Testis (tissue), 3 donors: ENCODE results near the gene ZSCAN20. TPM values are rescaled to one million over a fixed set of nuclear protein-coding genes. Genes with fewer than 3 reads are reported as not detected.

Experiments used
- DNase-seq: peaks from one replicate; pipeline ENCODE4 v3.0.0-alpha.2; 2019
- H3K27ac ChIP-seq, 2 donors: fragments of 200-600 bp; sonication (generic); one replicate each; pipeline ENCODE4 v1.5.1; 2019
- H3K27me3 ChIP-seq: fragments of 200-600 bp; sonication (generic); one replicate; pipeline ENCODE4 v1.5.1; 2019
- H3K36me3 ChIP-seq: fragments of 200-600 bp; sonication (generic); one replicate; pipeline ENCODE4 v1.5.1; 2017; ENCODE audit warnings: low read depth; ENCODE audit errors: missing control alignments
- H3K4me1 ChIP-seq: fragments of 200-600 bp; sonication (generic); one replicate; pipeline ENCODE4 v1.5.1; 2019
- H3K4me3 ChIP-seq, 2 donors: fragments of 200-600 bp; sonication (generic); one replicate each; pipeline ENCODE4 v1.5.1; 2017 to 2019
- H3K9me3 ChIP-seq: fragments of 200-600 bp; sonication (generic); one replicate; pipeline ENCODE4 v1.5.1; 2017
- POLR2A ChIP-seq: fragments of 450-650 bp; IDR thresholded peaks from one replicate; pipeline ENCODE4 v1.6.1; 2017; ENCODE audit warnings: antibody characterized with exemption, mild to moderate bottlenecking, moderate library complexity
- WGBS, 2 donors: methylation state at CpG; one replicate each; pipeline ENCODE4 v1.1.5; 2018; 5-methylcytosine and 5-hydroxymethylcytosine counted together
- intact Hi-C: fragments of 100-400 bp; cut with DNase I; formaldehyde crosslinking; loops from one replicate; pipeline ENCODE4 v1.15.1; 2023; ENCODE audit warnings: low total_unique reads
- polyA plus RNA-seq: library from polyadenylated mRNA; stranded (reverse); fragments of 350-450 nt; fragmentation: Illumina TruSeq; extraction: RNeasy Lipid Tissue Mini Kit (QIAGEN cat#74804); gene quantifications from one replicate; pipeline ENCODE4 v1.2.3, GENCODE V29; 2014; ENCODE audit warnings: low read depth, low replicate concordance; ENCODE audit not compliant: insufficient read depth
- total RNA-seq, 2 donors: library from RNA; depleted of rRNA; stranded (reverse); fragments of >200 nt; gene quantifications; one replicate each; pipeline ENCODE4 v1.2.3, GENCODE V29; 2016
- TF ChIP-seq, protein P1 (sequence below), 3 experiments: fragments of 450-650 bp in 2 of 3; fragments of 200-600 bp in 1 of 3; sonication (generic) in 1 of 3; IDR thresholded peaks; one replicate each; pipeline ENCODE4 v1.5.1; 2016 to 2019; ENCODE audit warnings: antibody characterized with exemption in 3 of 3, mild to moderate bottlenecking in 2 of 3, moderate library complexity in 1 of 3

The ZSCAN20 gene
- total and polyA plus RNA-seq, 3 donors from 2014 or later = 4.5 to 10.1 (median 9.8) TPM

DNA sequence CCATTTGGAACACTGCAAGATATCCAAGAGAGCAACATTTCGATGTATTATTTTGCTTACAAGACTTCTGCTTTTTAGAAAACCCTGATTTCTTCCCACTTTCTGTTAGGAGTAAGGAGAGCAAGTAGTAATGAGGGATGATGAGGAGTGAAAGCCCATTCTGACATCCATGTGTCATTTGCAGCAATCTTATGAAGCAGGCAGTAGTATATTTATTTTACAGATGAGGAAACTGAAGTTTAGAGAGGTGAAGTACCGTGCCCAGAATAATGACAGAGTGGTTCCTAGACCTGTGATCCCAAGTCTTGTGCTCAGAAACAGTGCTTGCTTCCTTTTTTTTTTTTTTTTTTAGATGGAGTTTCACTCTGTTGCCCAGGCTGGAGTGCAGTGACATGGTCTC is 7.1 kb upstream of the ZSCAN20 start:
- H3K27me3 ChIP-seq = no peaks in the 10 kb centered on the region
- no peak overlapping the region for H3K4me3 ChIP-seq
- no peak for DNase-seq
- TF ChIP-seq, protein P1, sequence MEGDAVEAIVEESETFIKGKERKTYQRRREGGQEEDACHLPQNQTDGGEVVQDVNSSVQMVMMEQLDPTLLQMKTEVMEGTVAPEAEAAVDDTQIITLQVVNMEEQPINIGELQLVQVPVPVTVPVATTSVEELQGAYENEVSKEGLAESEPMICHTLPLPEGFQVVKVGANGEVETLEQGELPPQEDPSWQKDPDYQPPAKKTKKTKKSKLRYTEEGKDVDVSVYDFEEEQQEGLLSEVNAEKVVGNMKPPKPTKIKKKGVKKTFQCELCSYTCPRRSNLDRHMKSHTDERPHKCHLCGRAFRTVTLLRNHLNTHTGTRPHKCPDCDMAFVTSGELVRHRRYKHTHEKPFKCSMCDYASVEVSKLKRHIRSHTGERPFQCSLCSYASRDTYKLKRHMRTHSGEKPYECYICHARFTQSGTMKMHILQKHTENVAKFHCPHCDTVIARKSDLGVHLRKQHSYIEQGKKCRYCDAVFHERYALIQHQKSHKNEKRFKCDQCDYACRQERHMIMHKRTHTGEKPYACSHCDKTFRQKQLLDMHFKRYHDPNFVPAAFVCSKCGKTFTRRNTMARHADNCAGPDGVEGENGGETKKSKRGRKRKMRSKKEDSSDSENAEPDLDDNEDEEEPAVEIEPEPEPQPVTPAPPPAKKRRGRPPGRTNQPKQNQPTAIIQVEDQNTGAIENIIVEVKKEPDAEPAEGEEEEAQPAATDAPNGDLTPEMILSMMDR (IDR thresholded peaks at IDR 0.05) = no peak
- no peak for TF ChIP-seq POLR2A
- intact Hi-C loops = no loop called here
- WGBS, 2 donors = 90 to 92% methylated on average over 2 of the region's 2 CpGs
- H3K4me1 ChIP-seq = peaks cover 3% of the 10 kb centered on the region
- H3K27ac ChIP-seq = no peak overlapping the region
- no peaks in the 10 kb centered on the region for H3K9me3 ChIP-seq
- no peaks in the 10 kb centered on the region for H3K36me3 ChIP-seq

DNA sequence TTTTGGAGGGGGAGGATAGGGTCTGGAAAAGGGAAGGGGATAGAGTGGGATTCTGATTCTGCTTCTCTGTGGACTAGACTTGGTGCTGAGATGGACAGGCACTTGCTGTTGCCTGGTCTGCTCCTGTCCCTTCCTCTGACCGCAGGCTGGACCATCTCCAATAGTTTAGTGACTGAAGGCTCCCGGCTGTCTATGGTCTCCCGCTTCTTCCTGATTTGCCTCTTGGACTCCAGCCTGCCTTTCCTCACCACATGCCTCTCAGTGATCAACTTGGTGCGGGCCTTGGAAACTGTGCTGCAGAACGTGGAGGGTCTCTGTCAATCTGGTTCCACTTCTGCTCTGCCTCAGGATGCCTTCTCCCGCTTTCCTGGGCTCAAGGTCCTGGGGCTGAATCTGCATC is 6.3 kb upstream of the ZSCAN20 start:
- Histone ChIP-seq H3K4me3 (no peak overlapping the region), H3K9me3 (no peaks in the 10 kb centered on the region), H3K36me3 (no peaks in the 10 kb centered on the region), H3K27me3 (no peaks in the 10 kb centered on the region), H3K27ac (no peak overlapping the region), H3K4me1 (peaks cover 6% of the 10 kb centered on the region)
- 76 to 85% methylated on average over 6 of the region's 6 CpGs for WGBS, 2 donors
- DNase-seq = no peak
- intact Hi-C loops = no loop called here
- no peak for TF ChIP-seq POLR2A
- TF ChIP-seq, protein P1 (IDR thresholded peaks at IDR 0.05) = no peak

DNA sequence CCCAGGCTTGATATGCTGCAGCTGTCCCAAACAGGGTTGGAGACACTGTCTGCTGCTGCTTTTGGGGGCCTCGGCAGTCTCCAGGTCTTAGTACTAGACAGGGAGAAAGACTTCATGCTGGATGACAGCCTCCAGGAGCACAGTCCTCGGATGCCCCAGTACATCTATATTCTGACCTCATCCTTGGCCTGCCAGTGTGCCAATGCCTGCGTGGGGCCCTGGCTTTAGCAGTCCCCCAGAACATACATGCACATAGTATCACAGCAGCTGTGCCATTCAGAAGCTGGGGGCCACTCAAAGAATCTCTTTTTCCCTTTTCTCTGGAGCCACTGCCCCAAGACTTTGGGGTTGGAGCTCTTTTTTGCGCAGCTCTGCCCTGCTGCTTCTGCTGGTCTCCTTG is 4.4 kb upstream of the ZSCAN20 start:
- Histone ChIP-seq H3K27me3 (no peaks in the 10 kb centered on the region), H3K9me3 (no peaks in the 10 kb centered on the region), H3K36me3 (no peaks in the 10 kb centered on the region), H3K4me1 (peaks cover 10% of the 10 kb centered on the region), H3K27ac (no peak overlapping the region), H3K4me3 (no peak overlapping the region)
- no peak for TF ChIP-seq POLR2A
- TF ChIP-seq, protein P1 (IDR thresholded peaks at IDR 0.05) = no peak
- WGBS, 2 donors = 86 to 94% methylated on average over 3 to 4 of the region's 4 CpGs
- no peak for DNase-seq
- intact Hi-C loops = no loop called here

DNA sequence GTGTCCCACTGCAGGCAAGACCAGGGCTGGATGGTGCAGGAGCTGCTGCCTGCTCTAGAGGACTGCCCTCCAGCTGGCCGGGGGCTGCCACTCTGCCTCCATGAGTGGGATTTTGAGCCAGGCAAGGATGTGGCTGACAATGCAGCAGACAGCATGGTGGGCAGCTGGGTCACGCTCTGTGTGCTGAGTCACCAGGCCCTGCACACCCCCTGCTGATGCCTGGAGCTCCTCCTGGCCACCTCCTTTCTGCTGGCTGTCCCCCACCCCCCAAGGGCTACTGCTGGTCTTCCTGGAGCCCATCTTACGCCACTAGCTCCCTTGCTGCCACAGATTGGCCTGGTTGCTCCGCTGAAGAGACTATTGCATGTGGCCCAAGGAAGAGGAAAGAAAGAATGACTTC is 3.9 kb upstream of the ZSCAN20 start:
- no peaks in the 10 kb centered on the region for H3K9me3 ChIP-seq
- 88 to 93% methylated on average over 3 to 4 of the region's 4 CpGs for WGBS, 2 donors
- H3K4me1 ChIP-seq = peaks cover 10% of the 10 kb centered on the region
- H3K27ac ChIP-seq = no peak overlapping the region
- no peak overlapping the region for H3K4me3 ChIP-seq
- no peak for DNase-seq
- no peaks in the 10 kb centered on the region for H3K27me3 ChIP-seq
- no peak for TF ChIP-seq POLR2A
- TF ChIP-seq, protein P1 (IDR thresholded peaks at IDR 0.05) = no peak
- no peaks in the 10 kb centered on the region for H3K36me3 ChIP-seq
- intact Hi-C loops = no loop called here

DNA sequence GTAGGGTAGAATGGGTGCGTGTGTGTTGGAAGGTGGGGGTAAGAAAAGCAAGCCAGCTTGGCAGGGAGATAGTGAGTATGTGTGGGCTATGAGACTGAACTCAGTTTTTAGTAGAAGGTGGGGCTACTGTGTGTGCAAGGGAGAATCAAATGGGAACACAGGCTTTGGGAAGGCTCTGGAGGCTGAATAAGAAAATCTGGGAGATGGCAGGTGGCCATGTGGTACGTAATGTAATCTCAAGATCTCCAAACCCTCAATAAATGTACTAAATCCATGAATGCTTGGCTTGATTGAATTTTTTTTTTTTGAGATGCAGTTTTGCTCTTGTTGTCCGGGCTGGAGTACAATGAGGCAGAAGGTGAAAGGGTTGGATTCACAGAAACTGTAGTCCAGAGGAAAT is 3.5 kb upstream of the ZSCAN20 start:
- WGBS, 2 donors = 80% methylated on average over 3 of the region's 3 CpGs
- TF ChIP-seq, protein P1 (IDR thresholded peaks at IDR 0.05) = no peak
- TF ChIP-seq POLR2A = no peak
- intact Hi-C loops = no loop called here
- Histone ChIP-seq H3K9me3 (no peaks in the 10 kb centered on the region), H3K4me1 (peaks cover 12% of the 10 kb centered on the region), H3K27ac (no peak overlapping the region), H3K4me3 (no peak overlapping the region), H3K27me3 (no peaks in the 10 kb centered on the region), H3K36me3 (no peaks in the 10 kb centered on the region)
- DNase-seq = no peak
